H9 (cell line): ENCODE data around the gene PYGL. TPM values are rescaled to one million over a fixed set of nuclear protein-coding genes. Genes with fewer than 3 reads are reported as not detected.

Source experiments
- DNase-seq: peaks from one replicate; pipeline ENCODE4 v3.0.0-alpha.2; 2017
- H2AFZ ChIP-seq: one replicate; pipeline ENCODE4 v1.6.1; 2013; ENCODE audit warnings: mild to moderate bottlenecking, low read length, control low read depth, moderate library complexity
- H2AK5ac ChIP-seq: 2 replicates; pipeline ENCODE4 v1.6.1; 2013; ENCODE audit warnings: low read length, control low read depth, mixed read lengths; ENCODE audit not compliant: insufficient read length
- H2BK120ac ChIP-seq: one replicate; pipeline ENCODE4 v1.6.1; 2013; ENCODE audit warnings: low read depth, mild to moderate bottlenecking, low read length, control low read depth, inconsistent platforms; ENCODE audit not compliant: poor library complexity, severe bottlenecking
- H2BK12ac ChIP-seq: 2 replicates; pipeline ENCODE4 v1.6.1; 2013; ENCODE audit warnings: low read length, control low read depth, mixed read lengths, low read depth; ENCODE audit not compliant: insufficient read length
- H2BK15ac ChIP-seq: 2 replicates; pipeline ENCODE4 v1.6.1; 2013; ENCODE audit warnings: low read depth, low read length, control low read depth
- H2BK20ac ChIP-seq: one replicate; pipeline ENCODE4 v1.6.1; 2013; ENCODE audit warnings: low read depth, mild to moderate bottlenecking, low read length, control low read depth, inconsistent platforms; ENCODE audit not compliant: poor library complexity, severe bottlenecking
- H2BK5ac ChIP-seq: 2 replicates; pipeline ENCODE4 v1.6.1; 2013; ENCODE audit warnings: low read length, control low read depth, mixed read lengths; ENCODE audit not compliant: insufficient read length
- H3K14ac ChIP-seq: 2 replicates; pipeline ENCODE4 v1.6.1; 2013; ENCODE audit warnings: low read length, control low read depth; ENCODE audit not compliant: insufficient read depth
- H3K18ac ChIP-seq: 2 replicates; pipeline ENCODE4 v1.6.1; 2013; ENCODE audit warnings: low read depth, mild to moderate bottlenecking, mixed read lengths, low read length, control low read depth; ENCODE audit not compliant: insufficient read length
- H3K23ac ChIP-seq: 2 replicates; pipeline ENCODE4 v1.6.1; 2013; ENCODE audit warnings: low read length, control low read depth, mixed read lengths, low read depth; ENCODE audit not compliant: insufficient read length
- H3K23me2 ChIP-seq: 2 replicates; pipeline ENCODE4 v1.6.1; 2013; ENCODE audit warnings: low read depth, mild to moderate bottlenecking, mixed read lengths, low read length, control low read depth; ENCODE audit not compliant: insufficient read length, poor library complexity, severe bottlenecking
- H3K27ac ChIP-seq: 2 replicates; pipeline ENCODE4 v1.5.1; 2013; ENCODE audit warnings: low read length, control low read depth, mixed read lengths, low read depth; ENCODE audit not compliant: insufficient read length
- H3K27me3 ChIP-seq: 2 replicates; pipeline ENCODE4 v1.6.1; 2013; ENCODE audit warnings: low read length, control low read depth, inconsistent platforms; ENCODE audit not compliant: insufficient read depth
- H3K4ac ChIP-seq: 2 replicates; pipeline ENCODE4 v1.6.1; 2013; ENCODE audit warnings: low read depth, mild to moderate bottlenecking, control low read depth, inconsistent platforms, low read length, moderate library complexity
- H3K4me1 ChIP-seq: 2 replicates; pipeline ENCODE4 v1.6.1; 2013; ENCODE audit warnings: low read length, control low read depth, inconsistent platforms; ENCODE audit not compliant: insufficient read depth
- H3K4me2 ChIP-seq: 2 replicates; pipeline ENCODE4 v1.6.1; 2013; ENCODE audit warnings: low read length, control low read depth, mixed read lengths; ENCODE audit not compliant: insufficient read length, insufficient read depth
- H3K56ac ChIP-seq: 2 replicates; pipeline ENCODE4 v1.6.1; 2013; ENCODE audit warnings: low read depth, mild to moderate bottlenecking, mixed read lengths, low read length, control low read depth; ENCODE audit not compliant: insufficient read length
- H3K79me1 ChIP-seq: 2 replicates; pipeline ENCODE4 v1.6.1; 2013; ENCODE audit warnings: low read depth, mild to moderate bottlenecking, moderate library complexity, low read length, control low read depth, inconsistent platforms; ENCODE audit not compliant: insufficient read depth, poor library complexity, severe bottlenecking
- H3K79me2 ChIP-seq: 2 replicates; pipeline ENCODE4 v1.6.1; 2013; ENCODE audit warnings: low read length, control low read depth, inconsistent platforms; ENCODE audit not compliant: insufficient read depth
- H3K9ac ChIP-seq: 2 replicates; pipeline ENCODE4 v1.6.1; 2013; ENCODE audit warnings: low read length, control low read depth, mixed read lengths; ENCODE audit not compliant: insufficient read length; ENCODE audit errors: extremely low read depth
- H3K9me3 ChIP-seq: one replicate; pipeline ENCODE4 v1.6.1; 2013; ENCODE audit warnings: low read depth, low read length, inconsistent platforms; ENCODE audit not compliant: control insufficient read depth
- H3T11ph ChIP-seq: one replicate; pipeline ENCODE4 v1.6.1; 2013; ENCODE audit warnings: mild to moderate bottlenecking, low read length, control low read depth, inconsistent platforms
- H4K20me1 ChIP-seq: one replicate; pipeline ENCODE4 v1.6.1; 2013; ENCODE audit not compliant: control insufficient read depth, insufficient read length, insufficient read depth
- H4K5ac ChIP-seq: 2 replicates; pipeline ENCODE4 v1.6.1; 2013; ENCODE audit warnings: low read depth, mild to moderate bottlenecking, mixed read lengths, low read length, control low read depth; ENCODE audit not compliant: insufficient read length
- H4K8ac ChIP-seq: replicated peaks from 2 replicates; pipeline ENCODE4 v1.6.1; 2013; ENCODE audit warnings: low read length, control low read depth, mixed read lengths, low read depth; ENCODE audit not compliant: insufficient read length
- H4K91ac ChIP-seq: 2 replicates; pipeline ENCODE4 v1.6.1; 2013; ENCODE audit warnings: low read depth, mild to moderate bottlenecking, moderate library complexity, mixed read lengths, low read length, control low read depth; ENCODE audit not compliant: insufficient read length
- H3K27ac Mint-ChIP-seq, 3 experiments: 2 replicates in 2 of 3; 3 replicates in 1 of 3; pipeline ENCODE4 v1.8.0; 2020 to 2021; ENCODE audit warnings: mixed read lengths in 3 of 3, mild to moderate bottlenecking in 1 of 3, moderate library complexity in 1 of 3
- H3K27me3 Mint-ChIP-seq: 2 replicates; pipeline ENCODE4 v1.8.0; 2021; ENCODE audit warnings: low read depth, mild to moderate bottlenecking, moderate library complexity, mixed read lengths
- H3K36me3 Mint-ChIP-seq, 3 experiments: 2 replicates in 2 of 3; 3 replicates in 1 of 3; pipeline ENCODE4 v1.8.0; 2020 to 2021; ENCODE audit warnings: low read depth in 3 of 3, mixed read lengths in 3 of 3; ENCODE audit not compliant: insufficient read depth in 1 of 3
- H3K4me1 Mint-ChIP-seq, 2 experiments: 2 replicates each; pipeline ENCODE4 v1.8.0; 2020; ENCODE audit warnings: mixed read lengths in 2 of 2
- H3K4me3 Mint-ChIP-seq, 2 experiments: 2 replicates in 1 of 2; 3 replicates in 1 of 2; pipeline ENCODE4 v1.8.0; 2020 to 2021; ENCODE audit warnings: mild to moderate bottlenecking in 2 of 2, mixed read lengths in 2 of 2, moderate library complexity in 1 of 2
- H3K9me3 Mint-ChIP-seq, 2 experiments: 2 replicates in 1 of 2; 3 replicates in 1 of 2; pipeline ENCODE4 v1.8.0; 2020; ENCODE audit warnings: mild to moderate bottlenecking in 2 of 2, mixed read lengths in 2 of 2, moderate library complexity in 1 of 2
- CTCF ChIP-seq: fragments of 200-600 bp; sonication (generic); conservative IDR thresholded peaks from 3 replicates; pipeline ENCODE4 v1.8.0; 2021; ENCODE audit warnings: antibody characterized with exemption, mild to moderate bottlenecking
- WGBS: extraction: QIAGEN DNeasy Blood & Tissue Kit; methylation state at CpG from one replicate; pipeline ENCODE4 v1.1.7; 2013; ENCODE audit warnings: missing lambda C conversion rate, low lambda C conversion rate, mixed read lengths; ENCODE audit not compliant: insufficient read length; ENCODE audit errors: extremely low coverage; 5-methylcytosine and 5-hydroxymethylcytosine counted together
- total RNA-seq: library from RNA; stranded (reverse); gene quantifications from 2 replicates; pipeline ENCODE4 v1.2.1, GENCODE V29; 2021

Gene PYGL
- total RNA-seq, 1 experiment from 2014 or later, result 53.8 TPM

- H3K18ac ChIP-seq, result no peak overlapping the region
- H3K27me3 ChIP-seq, result no peaks in the 10 kb centered on the region
- no peak overlapping the region for H2AFZ ChIP-seq
- no peak overlapping the region for H4K5ac ChIP-seq
- no peak overlapping the region for H3K4me3 Mint-ChIP-seq
- H2BK120ac ChIP-seq, result no peak overlapping the region
- H2AK5ac ChIP-seq, result no peak overlapping the region
- no peak overlapping the region for H3K56ac ChIP-seq
- no peaks in the 10 kb centered on the region for H3K79me1 ChIP-seq
- H4K8ac ChIP-seq, result no peak overlapping the region
- H3K4me1 Mint-ChIP-seq, result peaks cover 24 to 28% of the 10 kb centered on the region in 2 experiments
- WGBS, result no CpG with 5 or more reads among the region's 1 CpG
- DNase-seq, result no peak
- no peaks in the 10 kb centered on the region for H3K36me3 Mint-ChIP-seq
- H3K4me2 ChIP-seq, result no peak overlapping the region
- H2BK12ac ChIP-seq, result no peak overlapping the region
- no peaks in the 10 kb centered on the region for H3K79me2 ChIP-seq
- no peak overlapping the region for H2BK5ac ChIP-seq
- no peaks in the 10 kb centered on the region for H3K9me3 Mint-ChIP-seq
- H3K4ac ChIP-seq, result no peak overlapping the region
- no peaks in the 10 kb centered on the region for H3K4me1 ChIP-seq
- H3K14ac ChIP-seq, result no peak overlapping the region
- H3K9me3 ChIP-seq, result no peaks in the 10 kb centered on the region
- no peak overlapping the region for H3T11ph ChIP-seq
- no peak overlapping the region for H2BK20ac ChIP-seq
- TF ChIP-seq CTCF, result no peak
- H3K23me2 ChIP-seq, result no peaks in the 10 kb centered on the region
- H4K91ac ChIP-seq, result no peak overlapping the region
- H3K23ac ChIP-seq, result no peak overlapping the region
- H3K9ac ChIP-seq, result no peak overlapping the region
- H3K27ac Mint-ChIP-seq, result no peak overlapping the region
- no peaks in the 10 kb centered on the region for H3K27me3 Mint-ChIP-seq
- H4K20me1 ChIP-seq, result no peaks in the 10 kb centered on the region
- H3K27ac ChIP-seq, result no peak overlapping the region
- H2BK15ac ChIP-seq, result no peak overlapping the region
Measured at GRCh38 chr14:50883827-50884197, 60.5 kb downstream of the PYGL start.
